ENCODE data around the gene PCDHGA12.

- TF ChIP-seq POLR2A (IDR thresholded peaks at IDR 0.05), result no peak
- TF ChIP-seq CTCF (IDR thresholded peaks at IDR 0.05), result no peak
- no peak for TF ChIP-seq POLR2AphosphoS5 (IDR thresholded peaks at IDR 0.05)
These were observed 31.7 kb upstream of the PCDHGA12 start for GRCh38 chr5:141398608-141399007.
